Activated T-helper 9 cell treated with anti-CD3 and anti-CD28 coated beads, Interleukin-2, amount 50 U/mL, for 16 hours (primary cell): ENCODE measurements around the gene ZAR1L.
A peak's percentile ranks its signal among the peaks of the same experiment; 100 is the strongest.
"Not testable (repeated sequence)": the region's sequence is repeated elsewhere in the genome, so short reads cannot be mapped to it uniquely, and the experiment has no call there.

Source experiments
- DNase-seq: peaks from one replicate; pipeline ENCODE4 v3.0.0-alpha.2; 2020; ENCODE audit warnings: low read depth

Gene ZAR1L

GRCh38 chr13:32315238-32316027 lies at the start of gene ZAR1L, which contains the start of gene BRCA2:
Gene ZAR1L (minus strand): TSS chr13:32315363. CDS start chr13:32311925, 3,438 bp downstream.
Gene BRCA2 (plus strand): TSS chr13:32315508. CDS start chr13:32316461, 953 bp downstream.
- peak; percentile 84 for DNase-seq

GRCh38 chr13:32362574-32362973 lies 47.4 kb upstream of the ZAR1L start:
- DNase-seq = no peak

- DNase-seq = not testable (repeated sequence)
These were observed 40.8 kb upstream of the ZAR1L start for GRCh38 chr13:32355935-32356334.

GRCh38 chr13:32354040-32354439 lies 38.9 kb upstream of the ZAR1L start:
- no peak for DNase-seq

- not testable (repeated sequence) for DNase-seq
These were observed 35.8 kb upstream of the ZAR1L start for GRCh38 chr13:32350839-32351441.

- DNase-seq = no peak
These were observed 32.5 kb upstream of the ZAR1L start for GRCh38 chr13:32347651-32348050.

GRCh38 chr13:32340914-32341313 lies 25.8 kb upstream of the ZAR1L start:
- no peak for DNase-seq

GRCh38 chr13:32334671-32335070 lies 19.5 kb upstream of the ZAR1L start:
- DNase-seq = no peak

- DNase-seq = no peak
These were observed 15.3 kb upstream of the ZAR1L start for GRCh38 chr13:32330441-32330840.

GRCh38 chr13:32323912-32324311 lies 8.7 kb upstream of the ZAR1L start:
- DNase-seq = no peak

GRCh38 chr13:32320528-32320927 lies 5.4 kb upstream of the ZAR1L start:
- no peak for DNase-seq

GRCh38 chr13:32317716-32318465 lies 2.7 kb upstream of the ZAR1L start:
- DNase-seq = no peak

- DNase-seq = no peak
These were observed 1.3 kb upstream of the ZAR1L start for GRCh38 chr13:32316501-32316900.

- no peak for DNase-seq
These were observed 821 bp upstream of the ZAR1L start for GRCh38 chr13:32316028-32316339.

GRCh38 chr13:32314271-32315237 lies 609 bp downstream of the ZAR1L start:
- peak; percentile 28 for DNase-seq

- DNase-seq = no peak
These were observed 3.8 kb downstream of the ZAR1L start for GRCh38 chr13:32311188-32311897.

GRCh38 chr13:32310134-32310706 lies 4.9 kb downstream of the ZAR1L start:
- DNase-seq = no peak

GRCh38 chr13:32309312-32310133 lies 5.6 kb downstream of the ZAR1L start:
- no peak for DNase-seq

- DNase-seq = no peak
These were observed 9.5 kb downstream of the ZAR1L start for GRCh38 chr13:32305646-32306045.

GRCh38 chr13:32302461-32302860 lies 12.7 kb downstream of the ZAR1L start:
- DNase-seq = no peak
